ENCODE data around the gene SLIT3. TPM values are rescaled to one million over a fixed set of nuclear protein-coding genes. Genes with fewer than 3 reads are reported as not detected.

SLIT3 gene
- total RNA-seq, 1 donor from 2014 or later, result 52.8 TPM

DNA sequence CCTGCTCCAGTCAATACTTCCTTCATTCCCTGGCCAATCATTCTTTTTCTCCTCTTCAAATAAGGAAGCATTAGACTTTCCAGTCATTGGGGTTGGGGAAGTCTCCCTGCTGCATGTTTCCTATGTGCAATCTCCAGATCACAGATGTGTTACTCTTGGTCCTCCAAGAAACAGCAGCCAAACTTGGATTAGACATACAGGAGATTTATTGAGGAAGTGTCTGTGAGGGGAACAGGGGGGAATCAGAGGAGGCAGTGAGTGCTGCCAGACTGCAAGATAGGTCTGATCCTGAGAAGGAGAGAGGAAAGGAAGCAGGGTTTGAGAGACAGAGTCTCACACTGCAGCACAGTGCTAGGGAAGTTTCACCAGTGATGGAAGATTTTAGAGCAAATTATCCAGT is 40.6 kb upstream of the SLIT3 start:
- intact Hi-C loops (cut with DNase I), result no loop called here
- Histone ChIP-seq H3K27ac (no peak overlapping the region), H3K36me3 (no peaks in the 10 kb centered on the region), H3K9me3 (no peaks in the 10 kb centered on the region), H3K4me1 (no peaks in the 10 kb centered on the region), H3K27me3 (no peaks in the 10 kb centered on the region), H3K4me3 (no peak overlapping the region)
- TF ChIP-seq, protein P1, sequence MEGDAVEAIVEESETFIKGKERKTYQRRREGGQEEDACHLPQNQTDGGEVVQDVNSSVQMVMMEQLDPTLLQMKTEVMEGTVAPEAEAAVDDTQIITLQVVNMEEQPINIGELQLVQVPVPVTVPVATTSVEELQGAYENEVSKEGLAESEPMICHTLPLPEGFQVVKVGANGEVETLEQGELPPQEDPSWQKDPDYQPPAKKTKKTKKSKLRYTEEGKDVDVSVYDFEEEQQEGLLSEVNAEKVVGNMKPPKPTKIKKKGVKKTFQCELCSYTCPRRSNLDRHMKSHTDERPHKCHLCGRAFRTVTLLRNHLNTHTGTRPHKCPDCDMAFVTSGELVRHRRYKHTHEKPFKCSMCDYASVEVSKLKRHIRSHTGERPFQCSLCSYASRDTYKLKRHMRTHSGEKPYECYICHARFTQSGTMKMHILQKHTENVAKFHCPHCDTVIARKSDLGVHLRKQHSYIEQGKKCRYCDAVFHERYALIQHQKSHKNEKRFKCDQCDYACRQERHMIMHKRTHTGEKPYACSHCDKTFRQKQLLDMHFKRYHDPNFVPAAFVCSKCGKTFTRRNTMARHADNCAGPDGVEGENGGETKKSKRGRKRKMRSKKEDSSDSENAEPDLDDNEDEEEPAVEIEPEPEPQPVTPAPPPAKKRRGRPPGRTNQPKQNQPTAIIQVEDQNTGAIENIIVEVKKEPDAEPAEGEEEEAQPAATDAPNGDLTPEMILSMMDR (IDR thresholded peaks at IDR 0.05), result no peak
- no peak for TF ChIP-seq POLR2AphosphoS5 (IDR thresholded peaks at IDR 0.05; ENCODE audit: insufficient read depth in 1 of 2, low read depth in 1 of 2)
- TF ChIP-seq POLR2A (IDR thresholded peaks at IDR 0.05), result no peak
- DNase-seq (ENCODE audit: extremely low spot score in 2 of 2), result no peak

DNA sequence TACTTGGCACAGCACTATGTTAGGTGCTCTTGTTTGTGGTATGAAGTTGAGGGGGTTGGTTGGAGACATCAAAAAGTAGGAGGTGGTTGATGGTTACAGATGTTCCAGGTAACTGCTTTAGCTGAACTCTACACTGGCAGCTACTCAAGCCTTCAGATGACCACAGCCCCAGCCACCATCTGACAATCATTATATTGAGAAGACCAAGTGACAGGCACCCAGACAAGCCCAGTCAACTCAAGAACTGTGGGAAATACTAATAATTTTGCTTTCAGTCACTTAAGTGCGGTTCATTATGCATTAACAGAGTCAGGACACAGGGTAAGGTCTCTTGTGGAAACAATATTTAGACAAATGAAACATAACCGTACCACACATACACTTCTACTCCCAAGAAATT is 38.9 kb upstream of the SLIT3 start:
- H3K27ac ChIP-seq, result no peak overlapping the region
- intact Hi-C loops (cut with DNase I), result no loop called here
- H3K9me3 ChIP-seq, result no peaks in the 10 kb centered on the region
- TF ChIP-seq, protein P1 (IDR thresholded peaks at IDR 0.05), result no peak
- TF ChIP-seq POLR2A (IDR thresholded peaks at IDR 0.05), result no peak
- no peak for TF ChIP-seq POLR2AphosphoS5 (IDR thresholded peaks at IDR 0.05; ENCODE audit: insufficient read depth in 1 of 2, low read depth in 1 of 2)
- no peak for DNase-seq (ENCODE audit: extremely low spot score in 2 of 2)
- H3K27me3 ChIP-seq, result no peaks in the 10 kb centered on the region
- H3K36me3 ChIP-seq, result no peaks in the 10 kb centered on the region
- H3K4me3 ChIP-seq, result no peak overlapping the region
- no peaks in the 10 kb centered on the region for H3K4me1 ChIP-seq

- no peaks in the 10 kb centered on the region for H3K36me3 ChIP-seq
- no peaks in the 10 kb centered on the region for H3K9me3 ChIP-seq
- TF ChIP-seq POLR2AphosphoS5 (IDR thresholded peaks at IDR 0.05; ENCODE audit: insufficient read depth in 1 of 2, low read depth in 1 of 2) (no peak), POLR2A (IDR thresholded peaks at IDR 0.05) (no peak)
- TF ChIP-seq, protein P1 (IDR thresholded peaks at IDR 0.05), result no peak
- H3K27me3 ChIP-seq, result no peaks in the 10 kb centered on the region
- intact Hi-C loops (cut with DNase I), result no loop called here
- no peak overlapping the region for H3K27ac ChIP-seq
- DNase-seq (ENCODE audit: extremely low spot score in 2 of 2), result no peak
- H3K4me1 ChIP-seq, result no peaks in the 10 kb centered on the region
- H3K4me3 ChIP-seq, result no peak overlapping the region
These were observed 35.3 kb upstream of the SLIT3 start for GRCh38 chr5:169336242-169336641.

DNA sequence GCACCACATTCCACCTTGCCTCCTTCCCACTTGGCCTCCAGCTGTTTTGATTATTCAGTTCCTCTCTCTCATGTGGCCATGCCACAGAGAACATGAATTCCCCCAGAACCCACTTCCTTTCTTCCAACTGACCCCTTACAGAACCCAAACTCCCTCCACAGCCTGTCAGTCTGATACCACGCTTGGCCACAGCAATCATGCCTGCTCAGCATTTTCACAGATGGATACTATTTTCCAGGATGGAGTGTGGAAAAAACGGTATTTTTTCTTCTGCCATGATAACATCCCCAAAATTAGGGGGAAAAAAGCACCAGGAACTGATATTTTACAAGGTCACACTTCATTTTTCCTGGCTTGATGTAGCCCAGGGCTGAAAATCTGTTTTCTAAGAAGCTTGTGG is 34.9 kb upstream of the SLIT3 start:
- no peak for DNase-seq (ENCODE audit: extremely low spot score in 2 of 2)
- no peaks in the 10 kb centered on the region for H3K36me3 ChIP-seq
- TF ChIP-seq POLR2A (IDR thresholded peaks at IDR 0.05) (no peak), POLR2AphosphoS5 (IDR thresholded peaks at IDR 0.05; ENCODE audit: insufficient read depth in 1 of 2, low read depth in 1 of 2) (no peak)
- TF ChIP-seq, protein P1 (IDR thresholded peaks at IDR 0.05), result no peak
- no peak overlapping the region for H3K27ac ChIP-seq
- no peaks in the 10 kb centered on the region for H3K4me1 ChIP-seq
- no peaks in the 10 kb centered on the region for H3K27me3 ChIP-seq
- intact Hi-C loops (cut with DNase I), result no loop called here
- no peaks in the 10 kb centered on the region for H3K9me3 ChIP-seq
- H3K4me3 ChIP-seq, result no peak overlapping the region

DNA sequence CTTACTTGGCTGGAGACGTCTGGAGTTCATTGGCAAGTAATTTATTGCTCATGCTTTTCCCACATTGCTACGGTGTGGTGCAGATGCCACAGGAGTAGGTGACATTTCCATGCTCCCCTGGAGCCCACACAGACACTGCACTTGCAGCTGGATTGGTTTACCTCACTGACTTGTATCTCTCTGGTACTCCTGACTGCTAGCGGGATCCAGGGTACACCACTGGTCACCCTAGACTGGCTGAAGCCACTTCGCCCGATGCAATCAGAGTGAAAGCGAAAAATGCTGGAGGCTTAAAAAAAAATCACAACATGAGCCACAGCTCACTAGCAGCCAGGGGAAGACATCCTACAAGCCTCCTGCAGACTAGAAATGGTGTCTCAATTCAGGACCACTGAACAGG is 32.6 kb upstream of the SLIT3 start:
- intact Hi-C loops (cut with DNase I), result no loop called here
- Histone ChIP-seq H3K27ac (no peak overlapping the region), H3K4me3 (no peak overlapping the region), H3K9me3 (no peaks in the 10 kb centered on the region), H3K36me3 (no peaks in the 10 kb centered on the region), H3K4me1 (no peaks in the 10 kb centered on the region), H3K27me3 (no peaks in the 10 kb centered on the region)
- DNase-seq (ENCODE audit: extremely low spot score in 2 of 2), result no peak
- TF ChIP-seq POLR2AphosphoS5 (IDR thresholded peaks at IDR 0.05; ENCODE audit: insufficient read depth in 1 of 2, low read depth in 1 of 2), result no peak
- TF ChIP-seq, protein P1 (IDR thresholded peaks at IDR 0.05), result no peak
- no peak for TF ChIP-seq POLR2A (IDR thresholded peaks at IDR 0.05)
